Mucosa of stomach (tissue), 1 donor: ENCODE measurements around the gene DDX54.

Experiments
- H3K27me3 ChIP-seq: one replicate; pipeline ENCODE4 v1.7.0; 2013; ENCODE audit warnings: mild to moderate bottlenecking, low read length; ENCODE audit not compliant: control insufficient read depth, insufficient read depth
- H3K36me3 ChIP-seq: one replicate; pipeline ENCODE4 v1.7.0; 2013; ENCODE audit warnings: low read length; ENCODE audit not compliant: control insufficient read depth, insufficient read depth
- H3K4me1 ChIP-seq: one replicate; pipeline ENCODE4 v1.7.0; 2013; ENCODE audit warnings: mild to moderate bottlenecking, low read length; ENCODE audit not compliant: control insufficient read depth, insufficient read depth
- H3K4me3 ChIP-seq: one replicate; pipeline ENCODE4 v1.7.0; 2013; ENCODE audit warnings: low read length
- H3K9ac ChIP-seq: one replicate; pipeline ENCODE4 v1.7.0; 2013; ENCODE audit warnings: mild to moderate bottlenecking, low read length, moderate library complexity
- H3K9me3 ChIP-seq: one replicate; pipeline ENCODE4 v1.7.0; 2013; ENCODE audit warnings: mild to moderate bottlenecking, low read length, moderate library complexity; ENCODE audit not compliant: control insufficient read depth
- donor health status: Pancreatic carcinoma.

The DDX54 gene

DNA sequence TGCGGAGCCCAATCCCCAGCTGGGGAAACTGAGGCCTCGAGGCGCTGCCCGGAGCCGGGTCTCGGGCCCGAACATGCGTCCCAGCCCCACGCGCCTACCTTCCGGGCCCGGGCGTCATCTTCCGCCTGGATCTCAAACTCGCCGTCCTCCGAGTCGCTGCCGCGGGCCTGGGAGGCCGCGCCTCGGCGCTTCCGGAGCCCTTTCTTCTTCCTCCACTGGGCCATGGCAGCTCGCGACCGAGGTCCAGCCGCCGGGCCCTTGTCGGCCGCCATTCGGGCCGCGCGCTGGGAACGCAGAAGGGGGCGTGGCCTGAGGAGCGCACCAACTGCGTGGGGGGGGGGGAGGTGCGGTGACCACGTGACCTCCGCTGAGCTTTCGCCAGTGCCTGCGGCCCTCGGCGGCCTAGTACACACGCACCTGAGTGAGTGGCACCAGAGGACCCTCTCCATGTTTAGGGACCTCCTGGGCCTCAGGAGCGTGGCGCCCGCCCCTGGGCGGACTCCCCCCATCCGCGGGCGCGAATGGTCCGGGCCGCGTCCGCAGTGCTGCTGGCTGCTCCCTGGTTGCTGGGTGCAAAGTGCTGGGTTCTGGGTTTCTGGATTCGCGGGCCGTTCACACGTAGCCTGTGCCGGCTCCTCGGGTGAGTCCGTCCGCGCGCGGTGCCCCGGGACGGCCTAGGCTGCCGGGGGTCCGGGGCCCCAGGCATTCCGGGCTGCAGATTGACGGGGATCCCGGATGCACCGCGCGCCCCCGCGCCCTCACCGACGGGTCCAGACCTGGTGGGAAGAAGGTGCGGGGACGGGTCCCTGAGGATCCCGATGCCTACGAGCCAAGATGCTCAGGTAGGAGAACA is at the start of gene DDX54, which contains the start of gene RITA1:
DDX54 (minus strand) TSS at position 299 of the 853 bp plus-strand sequence; CDS start at position 272, 27 bp downstream.
RITA1 (plus strand) TSS at position 542 of the 853 bp plus-strand sequence. CDS start 1,026 bp downstream, outside the sequence.
- no peaks in the 10 kb centered on the region for H3K36me3 ChIP-seq
- peak within 1 kb of the TSS; percentile 78 for H3K4me3 ChIP-seq
- no peaks in the 10 kb centered on the region for H3K4me1 ChIP-seq
- H3K27me3 ChIP-seq: no peaks in the 10 kb centered on the region
- H3K9ac ChIP-seq: peak within 1 kb of the TSS; percentile 95
- no peaks in the 10 kb centered on the region for H3K9me3 ChIP-seq

GRCh38 chr12:113234483-113234882 is 49.2 kb upstream of the DDX54 start:
- H3K4me3 ChIP-seq: no peak overlapping the region
- H3K4me1 ChIP-seq: peaks cover 28% of the 10 kb centered on the region
- no peaks in the 10 kb centered on the region for H3K9me3 ChIP-seq
- H3K36me3 ChIP-seq: peaks cover 20% of the 10 kb centered on the region
- no peak overlapping the region for H3K9ac ChIP-seq
- no peaks in the 10 kb centered on the region for H3K27me3 ChIP-seq

GRCh38 chr12:113233967-113234366 is 48.7 kb upstream of the DDX54 start:
- no peaks in the 10 kb centered on the region for H3K27me3 ChIP-seq

DNA sequence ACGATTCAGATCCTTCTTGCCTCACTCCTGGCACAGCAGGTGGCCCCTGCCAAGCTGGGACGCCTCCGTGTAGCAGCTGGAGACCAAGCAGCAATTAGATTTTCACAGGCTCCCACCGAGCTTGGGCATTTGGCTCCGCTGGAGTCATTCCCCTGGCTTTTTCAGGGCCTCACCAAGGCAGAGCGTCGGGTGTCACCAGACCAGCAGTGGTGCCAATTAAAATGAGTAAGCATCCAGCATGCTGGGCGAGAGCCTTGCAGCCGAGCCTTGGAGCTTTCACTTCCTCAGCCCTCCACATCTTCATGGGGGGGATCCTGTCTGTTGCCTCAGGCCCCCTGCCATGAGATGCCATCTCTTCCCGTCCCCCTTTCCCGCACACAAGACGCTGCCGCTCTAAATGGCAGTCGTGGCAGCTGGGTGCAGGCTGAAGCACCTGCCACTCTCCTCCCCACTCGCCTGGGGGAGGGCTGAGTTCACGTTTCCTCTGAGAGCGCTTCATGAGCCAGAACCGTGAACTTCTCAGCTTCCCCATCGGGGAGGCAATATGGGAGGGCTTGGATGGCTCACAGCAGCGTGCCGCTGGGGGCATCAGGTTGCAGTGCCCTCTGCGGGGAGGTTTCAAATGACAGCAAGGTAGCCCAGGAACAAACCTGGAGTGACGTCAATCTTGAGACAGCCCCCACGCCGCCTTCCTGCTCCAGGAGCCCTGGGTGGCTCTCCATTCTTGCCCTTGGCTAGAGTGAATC is 47.7 kb upstream of the DDX54 start:
- Histone ChIP-seq H3K27me3 (no peaks in the 10 kb centered on the region), H3K9ac (no peak overlapping the region), H3K4me3 (no peak overlapping the region), H3K4me1 (peaks cover 25% of the 10 kb centered on the region), H3K36me3 (peaks cover 20% of the 10 kb centered on the region), H3K9me3 (no peaks in the 10 kb centered on the region)

More at GRCh38 chr12:113233967-113234366, 48.7 kb upstream of the DDX54 start:
- no peaks in the 10 kb centered on the region for H3K9me3 ChIP-seq
- no peak overlapping the region for H3K9ac ChIP-seq
- H3K36me3 ChIP-seq: peaks cover 20% of the 10 kb centered on the region
- peaks cover 24% of the 10 kb centered on the region for H3K4me1 ChIP-seq
- no peak overlapping the region for H3K4me3 ChIP-seq

DNA sequence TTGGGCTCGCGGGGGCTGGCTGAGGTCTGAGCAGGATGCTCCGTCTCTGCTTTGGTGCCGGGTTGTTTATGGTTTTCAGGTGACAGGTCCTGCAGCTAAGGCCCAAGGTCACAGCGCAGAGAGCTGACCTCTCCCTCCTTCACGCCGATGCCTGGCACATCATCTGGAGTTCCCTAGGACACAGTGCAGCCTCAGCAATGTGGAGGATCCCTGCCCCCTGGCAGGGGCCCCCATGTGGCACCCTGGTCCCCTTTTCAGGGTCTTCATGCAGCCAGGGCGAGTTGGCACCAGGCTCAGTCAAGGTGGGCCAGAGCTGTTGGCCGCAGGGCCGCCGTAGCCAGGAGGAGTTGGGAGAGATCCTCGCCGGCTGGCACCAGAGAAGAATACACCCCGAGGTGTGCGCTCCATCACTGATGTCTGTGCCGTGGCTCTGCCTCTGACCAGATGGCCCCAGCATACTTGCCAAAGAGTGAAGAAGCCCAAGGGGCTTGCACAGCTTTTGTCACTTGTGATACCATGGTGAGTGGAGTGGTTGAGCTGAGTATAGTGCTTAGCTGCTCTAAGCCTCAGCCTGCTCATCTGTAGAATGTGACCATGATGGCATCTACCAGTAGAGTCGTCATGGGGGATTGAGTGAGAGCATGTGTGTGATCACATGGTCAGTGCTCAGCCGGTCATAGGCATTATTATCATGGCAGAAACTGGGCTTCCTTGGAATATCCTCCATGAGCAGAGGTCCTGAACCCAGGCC is 47.0 kb upstream of the DDX54 start:
- Histone ChIP-seq H3K36me3 (peaks cover 20% of the 10 kb centered on the region), H3K9me3 (no peaks in the 10 kb centered on the region), H3K4me3 (no peak overlapping the region), H3K4me1 (peaks cover 27% of the 10 kb centered on the region), H3K9ac (no peak overlapping the region), H3K27me3 (no peaks in the 10 kb centered on the region)

DNA sequence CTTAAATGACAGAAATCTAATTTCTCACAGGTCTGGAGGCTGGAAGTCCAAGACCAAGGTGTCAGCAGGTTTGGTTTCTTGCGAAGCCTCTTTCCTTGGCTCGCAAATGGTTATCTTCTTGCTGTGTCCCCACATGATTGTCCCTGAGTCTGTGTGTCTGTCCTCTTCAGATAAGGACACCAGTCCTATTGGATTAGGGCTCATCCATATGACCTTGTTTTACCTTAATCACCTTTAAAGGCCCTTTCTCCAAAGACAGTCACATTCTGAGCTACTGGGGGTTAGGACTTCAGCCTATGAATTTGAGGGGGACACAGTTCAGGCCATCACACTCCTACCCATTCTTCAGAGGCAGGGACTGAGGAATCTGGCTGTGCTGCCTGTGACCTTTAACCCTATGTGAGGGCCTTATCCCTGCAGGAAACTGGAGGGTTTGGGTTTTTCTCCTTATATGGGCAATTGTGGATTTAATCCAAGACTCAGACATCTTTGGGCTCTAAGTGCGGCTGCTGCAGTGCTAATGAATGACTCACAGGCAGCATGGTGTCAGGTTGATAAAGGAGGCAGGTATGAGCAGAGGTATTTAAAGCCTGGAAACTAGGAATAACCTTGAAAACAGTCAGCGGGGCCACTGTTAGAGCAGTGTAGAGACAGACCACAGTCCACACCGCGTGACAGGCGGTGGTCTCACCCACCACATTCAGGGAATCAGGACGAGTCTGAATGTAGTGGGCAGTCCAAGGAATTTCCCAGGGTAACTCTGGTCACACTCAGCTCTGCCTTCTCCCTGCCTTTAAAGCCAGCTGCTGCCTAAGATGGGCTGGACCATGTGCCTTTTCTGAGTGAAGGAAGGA is 46.2 kb upstream of the DDX54 start:
- peaks cover 20% of the 10 kb centered on the region for H3K36me3 ChIP-seq

GRCh38 chr12:113230315-113231234 is 45.3 kb upstream of the DDX54 start:
- Histone ChIP-seq H3K4me1 (peaks cover 22% of the 10 kb centered on the region), H3K9me3 (no peaks in the 10 kb centered on the region), H3K36me3 (peaks cover 20% of the 10 kb centered on the region), H3K4me3 (no peak overlapping the region), H3K9ac (no peak overlapping the region), H3K27me3 (no peaks in the 10 kb centered on the region)

More for the DNA sequence above, 46.2 kb upstream of the DDX54 start:
- no peaks in the 10 kb centered on the region for H3K27me3 ChIP-seq
- peaks cover 22% of the 10 kb centered on the region for H3K4me1 ChIP-seq
- H3K9me3 ChIP-seq: no peaks in the 10 kb centered on the region
- H3K4me3 ChIP-seq: no peak overlapping the region
- no peak overlapping the region for H3K9ac ChIP-seq

DNA sequence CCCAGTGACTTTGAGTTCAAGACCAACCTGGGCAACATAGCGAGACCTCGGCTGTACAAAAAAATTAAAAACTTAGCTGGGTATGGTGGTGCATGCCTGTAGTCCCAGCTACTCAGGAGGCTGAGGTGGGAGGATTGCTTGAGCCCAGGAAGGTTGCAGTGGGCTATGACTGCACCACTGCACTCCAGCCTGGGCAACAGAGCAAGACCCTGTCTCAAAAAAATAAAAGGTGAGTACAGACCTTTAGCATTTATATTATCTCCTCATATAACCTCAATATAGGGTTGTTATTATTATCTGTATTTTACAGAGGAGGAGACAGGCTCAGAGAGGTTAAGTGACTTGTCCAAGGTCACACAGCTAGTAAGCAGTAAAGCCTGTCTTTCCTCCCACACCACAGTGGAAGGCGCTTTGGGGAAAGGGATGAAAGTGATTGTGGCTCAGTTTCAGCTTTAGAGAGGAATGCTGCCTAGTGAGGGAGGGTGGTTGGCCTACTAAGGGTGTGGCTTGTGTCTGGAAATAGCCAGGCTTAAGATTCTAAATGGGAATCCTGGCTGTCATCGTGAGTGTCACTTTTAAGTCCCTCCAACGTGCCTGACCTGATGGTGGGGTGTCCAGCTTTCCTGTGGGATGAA is 43.2 kb upstream of the DDX54 start:
- Histone ChIP-seq H3K9me3 (no peaks in the 10 kb centered on the region), H3K27me3 (no peaks in the 10 kb centered on the region), H3K4me3 (no peak overlapping the region), H3K4me1 (peaks cover 29% of the 10 kb centered on the region), H3K9ac (no peak overlapping the region), H3K36me3 (peaks cover 11% of the 10 kb centered on the region)

GRCh38 chr12:113227686-113228391 is 42.6 kb upstream of the DDX54 start:
- H3K4me3 ChIP-seq: no peak overlapping the region
- H3K9ac ChIP-seq: no peak overlapping the region
- no peaks in the 10 kb centered on the region for H3K27me3 ChIP-seq
- no peaks in the 10 kb centered on the region for H3K9me3 ChIP-seq
- H3K36me3 ChIP-seq: peaks cover 6% of the 10 kb centered on the region
- H3K4me1 ChIP-seq: peaks cover 33% of the 10 kb centered on the region
